HL-60 (cell line): ENCODE measurements around the gene RFESD.

Source experiments
- GABPA ChIP-seq: IDR thresholded peaks from 2 replicates; pipeline ENCODE4 v1.6.1; 2012; ENCODE audit warnings: low read depth
- POLR2AphosphoS5 ChIP-seq: IDR thresholded peaks from 2 replicates; pipeline ENCODE4 v1.6.1; 2012; ENCODE audit warnings: low read depth
- SPI1 ChIP-seq: IDR thresholded peaks from 2 replicates; pipeline ENCODE4 v1.6.1; 2012; ENCODE audit warnings: low read depth, mild to moderate bottlenecking, borderline replicate concordance
- TF ChIP-seq, protein P1 (sequence below): IDR thresholded peaks from one replicate; pipeline ENCODE4 v1.5.1; 2011; ENCODE audit warnings: low read length, control low read depth, inconsistent platforms; ENCODE audit not compliant: insufficient read depth
- TF ChIP-seq, protein P2 (sequence below): IDR thresholded peaks from 2 replicates; pipeline ENCODE4 v1.6.1; 2012; ENCODE audit warnings: low read depth; ENCODE audit not compliant: insufficient replicate concordance

DNA sequence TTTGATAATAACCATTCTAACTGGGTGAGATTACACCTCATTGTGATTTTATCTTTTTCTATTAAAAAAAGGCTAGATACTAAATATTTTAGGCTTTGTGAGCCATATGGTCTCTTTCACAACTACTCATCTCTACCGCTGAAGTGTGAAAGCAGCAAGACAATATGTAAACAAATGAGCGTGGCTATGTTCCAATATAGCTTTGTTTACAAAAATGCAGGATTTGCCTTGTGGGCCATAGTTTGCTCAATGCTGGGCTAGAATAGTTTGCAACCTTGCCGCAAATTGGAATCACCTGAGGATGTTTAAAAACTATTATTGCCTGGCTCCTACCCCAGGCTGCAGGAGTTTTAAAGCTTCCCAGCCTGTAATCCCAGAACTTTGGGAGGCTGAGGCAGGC lies 36.9 kb upstream of the RFESD start:
- TF ChIP-seq, protein P1, sequence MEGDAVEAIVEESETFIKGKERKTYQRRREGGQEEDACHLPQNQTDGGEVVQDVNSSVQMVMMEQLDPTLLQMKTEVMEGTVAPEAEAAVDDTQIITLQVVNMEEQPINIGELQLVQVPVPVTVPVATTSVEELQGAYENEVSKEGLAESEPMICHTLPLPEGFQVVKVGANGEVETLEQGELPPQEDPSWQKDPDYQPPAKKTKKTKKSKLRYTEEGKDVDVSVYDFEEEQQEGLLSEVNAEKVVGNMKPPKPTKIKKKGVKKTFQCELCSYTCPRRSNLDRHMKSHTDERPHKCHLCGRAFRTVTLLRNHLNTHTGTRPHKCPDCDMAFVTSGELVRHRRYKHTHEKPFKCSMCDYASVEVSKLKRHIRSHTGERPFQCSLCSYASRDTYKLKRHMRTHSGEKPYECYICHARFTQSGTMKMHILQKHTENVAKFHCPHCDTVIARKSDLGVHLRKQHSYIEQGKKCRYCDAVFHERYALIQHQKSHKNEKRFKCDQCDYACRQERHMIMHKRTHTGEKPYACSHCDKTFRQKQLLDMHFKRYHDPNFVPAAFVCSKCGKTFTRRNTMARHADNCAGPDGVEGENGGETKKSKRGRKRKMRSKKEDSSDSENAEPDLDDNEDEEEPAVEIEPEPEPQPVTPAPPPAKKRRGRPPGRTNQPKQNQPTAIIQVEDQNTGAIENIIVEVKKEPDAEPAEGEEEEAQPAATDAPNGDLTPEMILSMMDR, result no peak
- no peak for TF ChIP-seq POLR2AphosphoS5
- TF ChIP-seq, protein P2, sequence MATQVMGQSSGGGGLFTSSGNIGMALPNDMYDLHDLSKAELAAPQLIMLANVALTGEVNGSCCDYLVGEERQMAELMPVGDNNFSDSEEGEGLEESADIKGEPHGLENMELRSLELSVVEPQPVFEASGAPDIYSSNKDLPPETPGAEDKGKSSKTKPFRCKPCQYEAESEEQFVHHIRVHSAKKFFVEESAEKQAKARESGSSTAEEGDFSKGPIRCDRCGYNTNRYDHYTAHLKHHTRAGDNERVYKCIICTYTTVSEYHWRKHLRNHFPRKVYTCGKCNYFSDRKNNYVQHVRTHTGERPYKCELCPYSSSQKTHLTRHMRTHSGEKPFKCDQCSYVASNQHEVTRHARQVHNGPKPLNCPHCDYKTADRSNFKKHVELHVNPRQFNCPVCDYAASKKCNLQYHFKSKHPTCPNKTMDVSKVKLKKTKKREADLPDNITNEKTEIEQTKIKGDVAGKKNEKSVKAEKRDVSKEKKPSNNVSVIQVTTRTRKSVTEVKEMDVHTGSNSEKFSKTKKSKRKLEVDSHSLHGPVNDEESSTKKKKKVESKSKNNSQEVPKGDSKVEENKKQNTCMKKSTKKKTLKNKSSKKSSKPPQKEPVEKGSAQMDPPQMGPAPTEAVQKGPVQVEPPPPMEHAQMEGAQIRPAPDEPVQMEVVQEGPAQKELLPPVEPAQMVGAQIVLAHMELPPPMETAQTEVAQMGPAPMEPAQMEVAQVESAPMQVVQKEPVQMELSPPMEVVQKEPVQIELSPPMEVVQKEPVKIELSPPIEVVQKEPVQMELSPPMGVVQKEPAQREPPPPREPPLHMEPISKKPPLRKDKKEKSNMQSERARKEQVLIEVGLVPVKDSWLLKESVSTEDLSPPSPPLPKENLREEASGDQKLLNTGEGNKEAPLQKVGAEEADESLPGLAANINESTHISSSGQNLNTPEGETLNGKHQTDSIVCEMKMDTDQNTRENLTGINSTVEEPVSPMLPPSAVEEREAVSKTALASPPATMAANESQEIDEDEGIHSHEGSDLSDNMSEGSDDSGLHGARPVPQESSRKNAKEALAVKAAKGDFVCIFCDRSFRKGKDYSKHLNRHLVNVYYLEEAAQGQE, result no peak
- TF ChIP-seq SPI1, result no peak
- TF ChIP-seq GABPA, result no peak
